HG03159 (cell line): Measurements from ENCODE around the gene MPRIP.

Experiments
- ATAC-seq: cut with Tn5 transposase; IDR thresholded peaks from one replicate; pipeline ENCODE4 v1.9.1; 2021; ENCODE audit warnings: mild to moderate bottlenecking, moderate library complexity; ENCODE audit not compliant: unreplicated experiment

MPRIP gene

DNA sequence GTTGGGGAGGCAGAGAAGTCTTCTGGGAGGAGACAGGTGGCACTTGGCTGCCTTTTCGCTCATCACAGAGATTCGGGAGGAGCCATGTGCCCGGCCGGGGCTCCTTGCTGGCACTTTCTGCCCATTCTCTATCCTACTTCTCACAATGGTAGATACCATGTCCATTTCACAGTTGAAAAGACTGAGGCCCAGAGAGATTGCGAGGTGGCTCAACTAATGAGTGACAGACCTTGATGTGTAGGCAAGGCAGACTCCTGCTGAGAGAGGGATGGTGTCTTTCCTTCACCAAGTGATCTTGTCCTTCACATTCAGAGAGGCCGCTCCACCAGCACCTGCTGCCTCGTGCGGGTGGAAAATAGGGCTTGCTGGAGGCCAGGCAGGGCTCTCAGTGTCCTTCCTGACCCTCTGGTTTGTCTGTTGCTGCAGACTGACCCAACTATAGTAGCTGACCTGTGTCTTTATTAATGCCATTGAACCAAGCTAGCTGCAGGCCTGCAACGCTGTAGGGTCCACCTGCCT is 42.1 kb downstream of the MPRIP start:
- ATAC-seq, result no peak

DNA sequence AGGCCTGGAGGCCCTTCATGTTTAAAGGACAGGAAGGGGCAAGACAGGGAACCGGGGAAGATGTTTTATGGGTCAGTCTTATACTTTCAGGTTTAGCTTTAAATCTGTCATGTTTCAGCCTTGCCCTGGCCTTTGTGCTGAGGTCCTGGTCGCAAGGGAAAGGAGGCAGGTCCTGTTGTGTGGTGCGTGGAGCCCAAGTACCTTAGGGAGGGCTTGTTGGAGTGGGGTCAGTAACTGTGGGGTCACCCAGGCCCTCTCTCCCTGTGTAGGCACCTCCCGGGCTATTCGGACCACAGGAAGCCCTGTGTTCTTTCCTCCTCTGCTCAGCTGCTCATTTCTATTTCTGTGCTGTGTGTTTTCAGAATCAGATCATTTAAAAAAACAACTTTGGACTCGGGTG is 42.7 kb downstream of the MPRIP start:
- ATAC-seq, result no peak

DNA sequence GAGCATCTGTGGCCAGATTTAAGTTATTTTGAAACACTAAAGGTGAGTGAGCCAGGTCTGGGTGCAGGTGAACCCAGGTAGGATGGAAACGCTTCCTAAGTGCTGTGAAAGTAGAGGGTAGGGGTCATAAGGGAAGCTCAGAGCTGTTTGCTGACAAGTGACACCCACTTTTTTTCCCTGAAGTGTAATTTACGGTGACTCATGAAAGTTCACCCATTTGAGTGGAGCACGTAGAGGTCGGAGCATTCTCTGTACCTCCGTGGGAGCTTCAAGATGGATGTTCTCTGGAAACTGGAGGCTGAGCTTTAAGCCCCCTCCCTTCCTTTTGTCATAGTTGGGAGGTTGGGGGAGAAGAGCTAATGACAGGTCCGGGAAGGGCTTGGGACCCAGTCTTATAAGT is 44.3 kb downstream of the MPRIP start:
- ATAC-seq, result no peak

DNA sequence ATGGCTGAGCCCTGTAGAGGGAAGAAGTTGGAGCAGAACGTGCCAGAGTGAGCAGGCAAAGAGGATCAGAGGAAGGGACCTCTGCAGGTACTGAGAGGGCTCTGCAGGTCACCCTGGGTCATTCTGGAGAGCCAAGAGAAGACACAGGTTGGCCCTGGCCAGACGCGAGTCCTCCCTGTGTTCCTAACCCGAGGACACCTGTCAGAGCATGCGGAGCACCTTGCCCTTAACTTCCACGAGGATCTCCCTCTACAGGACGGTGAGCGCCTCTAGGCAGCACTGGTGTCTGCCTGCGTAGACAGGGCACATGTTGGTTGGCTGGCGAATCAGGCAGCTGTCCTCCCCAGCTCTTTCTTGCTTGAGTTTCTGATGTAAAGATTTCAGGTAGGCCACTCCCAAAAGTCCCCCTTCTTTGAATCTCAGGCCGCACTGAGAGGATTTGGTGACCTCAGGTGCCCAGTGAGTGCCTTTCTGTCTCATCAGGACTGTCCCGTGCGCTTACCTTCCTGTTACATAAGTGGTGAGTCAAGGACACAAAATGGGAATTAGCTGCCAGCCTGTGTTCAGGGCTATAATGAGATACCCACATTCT is 45.3 kb downstream of the MPRIP start:
- no peak for ATAC-seq

GRCh38 chr17:17088086-17088485 is 45.8 kb downstream of the MPRIP start:
- ATAC-seq, result no peak

DNA sequence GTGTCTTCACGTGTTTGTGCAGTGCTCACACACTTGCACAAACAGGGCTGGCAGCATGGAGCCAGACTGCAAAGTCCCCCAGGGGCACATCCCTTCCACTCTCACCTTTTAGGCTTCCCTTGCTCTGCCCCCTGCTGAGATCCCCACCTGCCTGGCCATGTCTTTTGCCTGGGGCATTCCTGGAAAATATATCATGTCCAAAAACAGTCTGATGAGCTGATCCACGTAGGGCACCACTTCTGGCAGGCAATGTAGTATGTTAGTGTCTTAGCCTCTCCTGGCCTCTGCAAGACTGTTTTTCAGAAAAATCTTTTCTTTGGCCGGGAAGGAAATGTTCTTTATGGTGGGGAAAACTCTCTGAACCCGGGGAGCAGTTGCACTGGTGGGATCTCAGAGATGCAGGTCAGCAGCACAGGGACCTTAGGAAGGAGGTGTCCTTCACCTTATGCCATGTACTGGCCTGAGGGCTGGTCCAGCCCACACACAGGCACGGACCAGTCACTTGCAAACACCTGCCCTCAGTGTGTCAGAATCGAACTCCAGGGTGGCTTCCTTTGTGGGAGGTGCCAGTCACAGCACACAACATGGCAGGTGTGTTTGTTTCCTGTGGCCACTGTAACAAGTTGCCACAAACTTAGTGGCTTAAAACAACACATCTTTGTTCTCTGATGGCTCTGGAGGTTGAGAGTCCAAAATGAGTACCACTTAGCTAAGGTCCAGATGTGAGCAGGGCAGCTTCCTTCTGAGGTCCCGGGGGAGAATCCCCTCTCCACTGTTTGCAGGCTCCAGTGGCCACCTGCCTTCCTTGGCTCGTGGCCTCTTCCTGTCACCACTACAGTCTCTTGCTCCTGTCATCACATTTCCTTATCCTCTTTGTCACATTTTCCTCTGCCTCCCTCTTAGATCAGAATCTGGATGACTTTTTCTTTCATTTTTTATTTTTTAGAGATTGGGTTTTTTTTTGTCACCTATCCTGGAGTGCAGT is 46.6 kb downstream of the MPRIP start:
- no peak for ATAC-seq

DNA sequence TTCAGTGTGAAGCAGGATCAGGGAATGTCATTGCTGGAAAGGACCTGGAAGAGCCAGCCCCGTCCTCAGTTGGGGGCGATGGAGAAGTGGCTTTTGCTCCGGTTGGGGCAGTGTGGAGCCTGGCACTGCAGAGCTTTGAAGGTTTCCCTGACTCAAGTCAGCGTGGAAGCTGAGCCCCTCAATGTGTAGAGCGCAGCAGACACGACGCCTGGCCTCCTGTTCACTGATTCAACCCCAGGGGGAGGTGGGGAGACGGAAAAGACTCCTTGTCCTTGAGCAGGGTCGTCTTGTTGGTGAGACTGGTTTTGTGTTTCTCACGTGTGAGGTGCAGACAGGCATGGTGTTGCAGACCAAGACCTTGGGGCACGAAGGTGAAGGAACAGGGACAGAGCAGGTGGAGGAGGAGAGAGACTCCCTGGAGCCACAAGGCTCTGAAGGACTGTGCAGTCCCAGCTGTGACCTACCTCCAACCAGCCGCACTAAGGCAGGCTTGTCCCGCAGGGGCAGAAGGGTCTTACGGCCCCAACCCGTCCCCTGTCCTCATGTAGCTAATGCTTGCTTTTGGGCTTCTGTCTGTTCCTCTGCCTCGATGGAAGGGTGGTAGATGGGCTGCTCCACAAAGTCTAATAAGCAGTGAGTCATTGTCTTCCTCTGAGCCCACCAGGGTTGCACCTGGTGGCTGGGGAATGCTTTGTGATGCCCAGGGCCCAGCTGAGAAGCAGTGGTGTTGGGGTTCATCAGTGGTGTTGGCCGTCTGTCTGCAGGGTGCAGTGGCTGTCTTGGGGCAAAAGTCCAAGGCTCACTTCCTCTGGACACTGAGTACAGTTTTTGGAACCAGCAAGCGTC is 47.8 kb downstream of the MPRIP start:
- no peak for ATAC-seq

DNA sequence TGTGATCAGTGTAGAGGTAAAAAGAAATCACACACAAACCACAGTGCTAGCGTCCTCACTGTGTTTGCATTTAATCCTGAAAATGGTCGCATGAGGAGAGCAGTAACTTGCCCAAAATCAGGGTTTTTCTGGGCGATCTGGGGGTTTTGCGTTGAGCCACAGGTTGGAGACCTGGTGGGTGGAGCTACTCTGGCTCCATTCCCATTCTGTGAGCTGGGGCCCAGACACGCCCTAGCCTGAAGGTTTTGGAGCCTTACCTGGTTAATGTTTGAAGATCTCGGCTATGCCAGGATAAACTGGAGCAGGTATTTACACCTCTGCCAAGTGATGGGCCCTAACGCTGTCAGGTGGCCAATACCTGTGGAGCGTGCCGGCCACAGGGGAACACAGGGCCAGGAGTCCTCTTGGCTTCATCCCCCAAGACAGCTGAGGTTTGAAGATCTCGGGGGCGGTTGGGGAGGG is 48.4 kb downstream of the MPRIP start:
- ATAC-seq, result no peak

- ATAC-seq, result no peak
Measured at GRCh38 chr17:17091276-17091675, 49.0 kb downstream of the MPRIP start.

DNA sequence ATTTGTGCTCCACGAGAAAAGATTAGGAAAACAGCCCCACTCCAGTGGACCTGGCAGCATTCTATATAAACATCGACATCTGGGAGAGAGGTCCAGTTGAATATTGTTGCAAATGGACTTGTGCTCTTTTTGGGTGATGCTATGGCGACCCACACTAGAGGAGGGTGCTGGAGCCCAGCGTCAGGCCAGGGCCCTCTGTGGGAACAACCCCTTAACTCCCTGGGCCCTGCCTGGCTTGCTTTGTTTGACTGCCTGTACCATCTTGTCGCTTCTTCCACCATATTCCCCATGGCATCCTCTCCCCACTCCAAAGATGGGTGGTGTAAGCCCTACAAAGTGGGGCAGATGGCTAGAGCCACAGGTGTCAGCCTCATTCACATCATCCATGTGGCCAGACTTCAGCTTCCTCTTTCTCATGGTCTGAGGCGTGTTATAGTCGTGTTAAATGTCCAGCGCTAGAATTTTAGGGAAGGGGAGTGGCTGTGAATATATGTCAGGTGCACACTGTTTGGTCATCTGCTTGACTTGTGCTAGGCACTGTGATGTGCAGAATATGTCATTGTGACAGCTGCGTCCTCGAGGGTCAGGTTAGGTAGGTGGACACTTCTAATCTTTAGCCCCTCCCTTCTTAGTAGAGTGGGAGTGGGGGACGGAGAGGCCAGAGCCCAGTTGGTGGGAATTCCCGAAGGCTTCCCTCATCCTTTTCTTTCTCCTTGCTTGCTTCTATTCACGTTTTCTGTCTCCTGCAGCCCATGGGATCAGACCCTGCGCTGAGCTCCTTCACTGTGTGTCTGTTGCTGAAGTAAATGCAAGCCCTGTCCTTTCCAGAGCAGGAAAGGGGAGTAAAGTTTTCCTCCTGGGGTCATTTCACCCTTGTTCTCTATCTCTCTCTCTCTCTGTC is 49.8 kb downstream of the MPRIP start:
- no peak for ATAC-seq

DNA sequence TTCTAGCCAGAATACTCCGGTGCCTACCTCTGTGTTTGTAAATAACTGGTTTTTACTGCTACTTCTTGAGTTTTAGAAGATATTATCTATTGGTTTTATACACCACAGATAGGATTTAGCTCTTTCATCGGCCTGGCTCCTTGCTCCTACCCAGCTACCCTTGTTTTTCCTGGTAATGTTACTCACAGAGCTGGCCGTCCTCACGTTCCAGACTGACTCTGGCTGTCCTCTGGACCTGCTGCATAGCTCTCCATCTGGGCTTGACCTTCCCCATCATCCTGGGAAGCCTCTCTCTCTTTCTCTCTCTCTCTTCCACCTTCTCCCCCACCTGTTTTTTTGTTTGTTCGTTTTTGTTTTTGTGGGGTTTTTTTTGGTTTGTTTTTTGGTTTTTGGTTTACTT is 51.5 kb downstream of the MPRIP start:
- ATAC-seq, result no peak

- ATAC-seq, result no peak
Measured at GRCh38 chr17:17096438-17097178, 54.4 kb downstream of the MPRIP start.

DNA sequence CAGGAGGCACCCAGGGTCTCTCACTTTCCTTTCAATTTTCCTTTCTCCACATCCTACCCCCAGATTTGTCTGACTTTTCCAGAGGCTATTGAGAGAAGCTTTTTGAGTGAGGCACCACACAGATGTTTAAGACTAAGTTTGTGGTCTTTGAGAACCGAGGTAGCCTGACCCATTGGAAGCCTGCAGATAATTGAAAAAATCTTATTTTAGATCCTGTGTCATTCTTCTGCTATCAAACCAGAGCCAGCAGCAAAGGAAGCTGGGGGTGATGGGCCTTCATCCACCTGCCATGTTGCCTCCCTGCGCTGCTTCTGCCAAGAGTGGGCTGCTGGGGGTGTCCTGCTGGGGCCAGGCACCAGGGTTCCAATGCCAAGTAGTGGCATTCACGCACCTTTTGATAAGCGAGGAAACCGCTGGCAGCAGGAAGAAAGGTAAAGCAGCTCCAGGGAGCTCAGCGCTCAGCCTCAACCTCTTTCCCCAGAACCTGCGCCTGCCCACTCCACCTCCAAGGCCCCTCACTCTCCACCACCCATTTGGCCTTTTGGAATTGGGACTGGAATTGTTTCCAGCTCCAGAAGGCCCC is 55.6 kb downstream of the MPRIP start:
- no peak for ATAC-seq

DNA sequence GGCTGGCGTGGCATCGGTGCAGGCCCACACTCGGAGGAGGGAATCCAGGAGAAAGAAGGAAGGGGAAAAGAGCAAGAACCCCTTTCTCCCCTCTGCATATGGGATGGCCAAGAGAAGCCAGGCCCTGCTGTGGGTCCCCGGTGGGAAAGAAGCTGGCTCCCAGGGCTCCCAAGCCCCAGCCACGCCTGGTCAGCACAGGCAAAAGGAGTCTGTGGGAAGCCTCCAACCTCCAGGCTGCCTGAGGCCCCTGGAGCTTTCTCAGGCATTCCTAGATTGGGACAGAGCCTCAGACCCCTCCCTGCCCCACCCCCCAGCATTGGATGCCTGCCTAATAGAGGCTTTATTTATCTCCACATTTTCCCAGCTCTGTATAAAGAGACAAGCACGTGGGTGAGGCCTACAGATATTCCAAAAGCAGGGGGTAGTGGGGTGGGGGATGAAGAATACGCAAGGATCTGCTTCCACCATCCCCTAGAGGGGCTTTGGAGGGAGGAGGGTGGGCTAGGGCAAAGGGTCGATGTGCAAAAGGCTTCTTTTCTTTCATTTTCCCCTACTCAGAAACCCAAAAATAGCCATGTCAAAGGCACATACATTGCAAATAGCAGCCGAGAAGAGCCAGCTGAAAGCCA is 56.4 kb downstream of the MPRIP start:
- ATAC-seq, result no peak

- ATAC-seq, result no peak
Measured at GRCh38 chr17:17102176-17102575, 59.9 kb downstream of the MPRIP start.

GRCh38 chr17:17103160-17103559 is 60.9 kb downstream of the MPRIP start:
- ATAC-seq, result no peak

DNA sequence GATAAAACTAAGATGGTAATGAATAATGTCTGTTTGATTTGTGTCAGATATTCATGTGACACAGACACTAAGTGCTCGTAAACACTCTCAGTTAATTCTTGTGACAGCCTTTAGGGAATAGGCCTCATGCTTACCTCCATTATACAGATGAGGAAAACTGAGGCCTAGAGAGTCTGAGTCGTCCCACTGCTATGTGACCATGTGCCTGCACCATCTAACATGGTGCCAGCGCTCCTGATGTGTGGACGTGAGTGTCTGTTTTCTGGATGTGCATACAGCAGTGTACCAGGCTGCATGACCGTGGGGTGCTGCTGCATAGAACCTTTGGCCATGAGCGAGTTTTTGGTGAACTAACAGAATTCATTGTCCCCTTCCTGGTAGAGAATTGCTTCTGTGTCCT is 61.8 kb downstream of the MPRIP start:
- ATAC-seq, result no peak

DNA sequence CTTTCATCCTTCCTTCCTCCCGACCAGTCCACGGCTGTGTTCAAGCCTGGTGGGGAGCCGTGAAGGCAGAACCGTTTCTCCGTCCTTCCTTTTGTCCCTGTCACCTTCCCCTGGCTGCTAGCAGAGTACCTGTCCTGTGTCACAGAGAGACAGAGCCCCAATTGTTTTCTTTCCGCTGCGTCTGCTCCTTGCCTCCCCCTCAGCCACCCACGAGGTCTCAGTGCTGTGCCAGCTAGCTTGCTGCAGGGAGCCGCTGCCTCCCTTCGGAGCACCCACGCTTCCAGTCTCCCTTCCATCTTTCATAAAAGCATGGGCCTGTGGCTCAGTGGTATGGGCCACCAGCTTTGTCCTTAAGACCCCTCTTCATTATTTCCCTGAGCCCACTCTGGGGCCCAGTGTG is 62.2 kb downstream of the MPRIP start:
- ATAC-seq, result no peak

- ATAC-seq, result no peak
Measured at GRCh38 chr17:17105976-17106375, 63.7 kb downstream of the MPRIP start.
